GM19328 (cell line): ENCODE measurements around the gene CRYBA4.

Source experiments
- ATAC-seq: cut with Tn5 transposase; IDR thresholded peaks from one replicate; pipeline ENCODE4 v1.9.1; 2021; ENCODE audit warnings: mild to moderate bottlenecking, moderate library complexity; ENCODE audit not compliant: unreplicated experiment

CRYBA4 gene

DNA sequence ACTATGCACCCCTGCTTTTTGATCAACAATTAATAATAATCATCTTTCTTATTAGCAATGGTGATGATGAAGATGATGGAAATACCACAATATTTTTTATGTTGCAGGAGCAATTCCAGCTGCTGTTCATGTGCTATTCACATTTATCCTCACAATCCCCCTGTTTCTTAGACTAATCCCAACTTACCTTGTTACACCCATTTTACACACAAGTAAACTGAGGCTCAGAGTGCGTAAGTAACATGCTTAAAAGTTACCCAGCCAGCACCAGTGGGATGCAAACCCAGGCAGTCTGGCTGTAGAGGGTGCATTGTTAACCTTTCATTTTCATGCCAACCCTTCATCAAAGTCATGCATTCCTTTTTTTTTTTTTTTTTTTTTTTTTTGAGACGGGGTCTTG lies 1.6 kb upstream of the CRYBA4 start:
- no peak for ATAC-seq

DNA sequence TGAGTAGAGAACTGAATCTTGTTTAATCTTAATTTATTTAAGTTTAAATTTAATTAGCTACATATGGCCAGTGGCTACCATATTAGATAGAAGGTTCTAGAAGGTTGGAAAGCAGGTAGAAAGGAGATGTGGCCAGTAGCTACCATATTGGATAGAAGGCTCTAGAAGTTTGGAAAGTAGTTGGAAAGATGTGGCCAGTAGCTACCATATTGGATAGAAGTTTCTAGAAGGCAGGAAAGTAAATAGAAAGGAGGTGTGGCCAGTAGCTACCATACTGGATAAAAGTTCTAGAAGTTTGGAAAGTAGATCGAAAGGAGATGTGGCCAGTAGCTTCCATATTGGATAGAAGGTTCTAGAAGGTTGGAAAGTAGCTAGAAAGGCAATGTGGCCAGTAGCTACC lies 2.2 kb downstream of the CRYBA4 start:
- no peak for ATAC-seq

DNA sequence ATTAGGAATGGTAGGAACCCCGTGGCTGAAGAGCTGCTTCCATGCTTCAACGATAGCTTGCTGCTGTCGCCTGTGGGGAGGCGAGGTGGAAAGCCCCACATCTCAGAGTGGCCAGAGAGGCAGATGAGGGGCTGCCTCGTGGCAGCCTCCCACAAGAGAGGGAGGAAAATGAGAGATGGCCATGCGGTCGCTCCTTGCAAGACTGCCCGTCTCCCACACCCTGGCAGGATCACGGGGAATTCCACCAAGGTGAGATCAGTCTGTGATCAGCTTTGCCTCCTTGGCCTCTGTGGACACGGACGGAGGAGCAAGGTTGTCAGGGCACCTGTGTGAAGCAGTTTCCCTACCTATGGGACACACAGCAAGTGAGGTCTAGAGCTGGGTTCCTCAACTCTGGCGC lies 3.0 kb downstream of the CRYBA4 start:
- ATAC-seq: no peak

DNA sequence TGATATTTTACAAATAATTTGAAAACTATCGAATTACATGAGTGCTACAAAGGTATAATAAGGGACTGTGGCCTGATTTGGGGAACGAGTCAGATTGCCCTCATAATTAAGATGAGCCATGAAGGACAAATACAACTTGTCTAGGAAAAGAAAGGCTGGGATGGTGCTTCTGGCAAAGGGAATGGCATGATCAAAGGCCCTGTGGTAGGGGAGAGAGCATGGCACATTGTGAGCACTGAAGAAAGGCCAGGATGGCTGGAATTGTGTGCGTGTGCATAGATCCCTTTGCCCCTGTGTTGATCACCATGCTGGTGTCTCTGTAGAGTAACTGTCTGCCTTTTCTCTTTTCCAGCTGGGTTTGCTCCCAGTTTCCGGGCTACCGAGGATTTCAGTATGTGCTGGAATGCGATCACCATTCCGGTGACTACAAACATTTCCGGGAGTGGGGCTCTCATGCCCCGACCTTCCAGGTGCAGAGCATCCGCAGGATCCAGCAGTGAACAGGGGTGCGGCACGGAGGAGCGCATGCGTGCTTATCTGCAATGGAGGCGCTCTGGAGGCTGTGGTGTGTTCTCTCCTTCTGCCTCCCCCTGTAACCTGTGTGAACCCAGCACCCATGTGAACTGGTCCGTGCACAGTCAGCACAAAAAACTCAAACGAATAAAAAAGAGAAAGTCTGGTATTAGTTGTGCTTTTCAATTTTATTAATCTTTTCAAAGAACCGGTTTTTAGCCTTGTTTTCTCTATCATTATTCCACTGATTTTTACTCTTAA lies 8.4 kb downstream of the CRYBA4 start:
- no peak for ATAC-seq

DNA sequence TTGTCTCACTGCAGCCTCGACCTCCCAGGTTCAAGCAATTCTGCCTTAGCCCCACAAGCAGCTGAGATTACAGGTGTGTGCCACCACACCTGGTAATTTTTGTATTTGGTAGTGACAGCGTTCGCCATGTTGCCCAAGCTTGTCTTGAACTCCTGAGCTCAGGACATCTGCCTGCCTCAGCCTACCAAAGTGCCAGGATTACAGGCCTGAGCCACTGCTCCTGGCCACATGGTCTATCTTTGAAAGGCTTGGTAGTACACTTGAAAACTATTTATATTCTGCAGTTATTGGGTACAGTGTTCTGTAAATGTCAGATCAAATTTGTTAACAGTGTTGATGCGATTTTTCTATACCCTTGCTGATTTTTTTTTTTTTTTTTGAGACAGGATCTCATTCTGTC lies 9.5 kb downstream of the CRYBA4 start:
- no peak for ATAC-seq

DNA sequence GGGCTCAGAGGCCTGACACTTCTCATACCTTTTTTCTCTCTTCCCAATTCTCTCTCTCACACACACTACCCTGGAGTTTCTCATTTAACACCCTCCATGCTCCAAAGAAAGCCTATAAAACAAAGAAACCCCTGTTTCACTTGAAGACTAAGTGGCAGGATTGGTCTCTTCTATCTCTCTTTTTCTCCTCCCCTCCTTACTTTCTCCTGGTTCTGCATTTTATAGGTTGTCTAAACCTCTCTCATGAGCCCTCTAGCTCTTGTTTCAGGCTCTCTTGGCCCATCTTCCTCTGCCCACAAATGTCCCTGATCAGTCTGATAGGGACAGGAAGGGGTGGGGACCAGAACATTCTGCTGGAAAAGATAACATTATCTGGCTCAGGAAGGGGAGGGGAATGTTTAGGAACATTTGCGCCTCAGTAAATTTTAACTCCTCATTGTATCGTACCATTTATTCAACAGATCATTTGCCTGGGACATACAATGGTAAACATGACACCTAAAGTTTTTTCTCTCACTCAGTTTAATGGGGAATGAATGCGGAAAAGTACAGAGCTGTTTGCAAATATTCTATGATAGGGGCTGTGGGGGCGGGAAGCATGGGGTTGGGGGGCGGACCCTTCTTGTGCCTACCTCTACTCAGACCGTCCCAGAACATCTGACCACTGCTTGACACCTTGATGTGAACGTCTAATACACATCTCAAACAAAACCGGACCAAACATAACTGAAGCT lies 10.8 kb downstream of the CRYBA4 start:
- no peak for ATAC-seq

DNA sequence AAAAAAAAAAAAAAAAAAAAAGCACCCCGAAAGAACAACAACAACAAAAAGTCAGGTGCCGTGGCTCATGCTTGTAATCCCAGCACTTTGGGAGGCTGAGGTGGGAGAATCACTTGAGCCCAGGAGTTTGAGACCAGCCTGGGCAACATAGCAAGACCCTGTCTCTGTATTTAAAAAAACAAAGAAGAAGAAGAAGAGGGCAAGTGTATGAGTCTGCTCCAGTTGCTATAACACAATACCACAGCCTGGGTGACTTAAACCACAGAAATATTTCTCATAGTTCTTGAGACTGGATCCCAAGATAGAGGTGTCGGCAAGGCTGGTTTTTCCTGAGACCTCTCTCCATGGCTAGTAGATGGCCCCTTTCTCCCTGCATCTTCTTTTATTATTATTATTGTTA lies 12.4 kb downstream of the CRYBA4 start:
- no peak for ATAC-seq

DNA sequence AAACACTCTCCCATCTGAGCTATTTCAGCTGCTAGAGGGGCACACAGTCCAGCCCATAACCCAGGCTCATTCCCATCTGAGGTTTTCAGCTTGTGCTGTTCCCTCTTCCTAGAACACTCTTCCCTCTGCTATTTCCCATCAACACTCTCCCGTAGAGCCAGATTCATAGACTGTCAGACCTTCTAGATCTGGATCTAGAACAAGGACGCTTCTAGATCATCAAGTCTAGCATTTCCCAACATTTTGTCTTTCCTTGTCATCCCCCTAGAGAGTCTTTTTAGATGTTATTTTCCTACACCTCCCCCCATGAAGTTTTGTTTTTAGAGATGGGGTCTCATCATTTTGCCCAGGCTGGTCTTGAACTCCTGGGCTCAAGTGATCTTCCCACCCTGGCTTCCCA lies 13.4 kb downstream of the CRYBA4 start:
- no peak for ATAC-seq

DNA sequence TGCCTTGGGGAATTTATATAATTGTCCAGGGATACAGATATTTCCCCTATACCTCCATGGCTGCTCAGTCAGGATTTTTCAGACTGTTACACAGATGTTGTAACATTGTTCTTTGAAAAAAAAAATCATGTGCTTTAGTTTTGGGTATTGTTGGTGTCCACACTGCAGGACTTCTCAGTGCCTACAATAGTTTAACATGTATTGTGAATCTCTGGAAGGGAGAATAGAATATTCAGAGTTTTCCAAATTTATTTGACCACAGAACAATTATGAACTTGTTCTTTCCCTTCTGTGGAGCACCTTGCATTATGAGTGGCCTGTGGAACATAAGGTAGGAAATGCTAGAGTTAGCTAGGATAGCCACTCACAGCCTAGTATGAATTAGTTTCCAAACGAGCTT lies 14.5 kb downstream of the CRYBA4 start:
- no peak for ATAC-seq

DNA sequence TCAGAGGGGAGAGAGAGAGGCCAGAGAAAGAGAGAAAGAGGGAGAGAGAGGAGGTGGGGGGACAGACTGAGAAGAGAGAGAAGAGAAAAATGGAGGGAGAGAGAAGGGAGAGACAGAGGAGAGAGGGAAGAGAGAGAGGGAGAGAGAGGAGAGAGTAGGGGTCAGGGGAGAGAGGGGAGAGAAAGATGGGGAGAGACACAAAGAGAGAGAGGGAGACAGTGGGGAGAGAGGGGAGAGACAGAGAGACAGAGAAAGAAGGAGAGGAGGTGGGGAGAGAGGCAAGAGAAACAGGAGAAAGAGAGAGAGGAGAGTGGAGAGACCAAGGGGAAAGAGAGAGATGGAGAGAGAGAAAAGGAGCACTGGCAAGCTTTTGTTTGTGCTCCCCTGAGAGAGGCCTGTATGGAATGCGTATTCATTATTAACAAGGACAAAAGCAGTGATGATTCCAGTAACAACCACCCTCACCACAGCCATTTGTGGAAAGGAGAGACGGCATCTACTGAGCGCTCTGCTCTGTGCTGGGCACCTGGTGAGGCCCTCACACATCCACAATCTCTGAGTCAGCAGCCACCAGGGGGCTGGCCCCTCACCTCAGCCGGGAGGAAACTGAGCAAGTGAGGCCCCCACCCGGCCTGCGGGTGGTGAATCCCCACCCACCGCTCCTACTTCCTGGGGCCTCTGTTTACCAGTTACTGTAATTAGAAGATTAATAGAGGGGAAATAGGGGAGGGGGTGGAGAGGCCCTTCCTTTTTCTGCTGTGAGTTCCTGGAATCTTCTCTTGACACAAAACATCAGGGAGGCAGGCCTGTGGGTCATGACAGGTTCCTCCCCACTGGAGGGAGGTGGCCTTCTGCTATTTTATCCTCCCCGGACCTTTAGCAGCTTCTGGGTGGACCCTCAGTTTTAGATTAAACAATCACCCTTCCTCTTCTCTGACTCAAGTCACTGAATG lies 21.0 kb downstream of the CRYBA4 start:
- ATAC-seq: no peak

DNA sequence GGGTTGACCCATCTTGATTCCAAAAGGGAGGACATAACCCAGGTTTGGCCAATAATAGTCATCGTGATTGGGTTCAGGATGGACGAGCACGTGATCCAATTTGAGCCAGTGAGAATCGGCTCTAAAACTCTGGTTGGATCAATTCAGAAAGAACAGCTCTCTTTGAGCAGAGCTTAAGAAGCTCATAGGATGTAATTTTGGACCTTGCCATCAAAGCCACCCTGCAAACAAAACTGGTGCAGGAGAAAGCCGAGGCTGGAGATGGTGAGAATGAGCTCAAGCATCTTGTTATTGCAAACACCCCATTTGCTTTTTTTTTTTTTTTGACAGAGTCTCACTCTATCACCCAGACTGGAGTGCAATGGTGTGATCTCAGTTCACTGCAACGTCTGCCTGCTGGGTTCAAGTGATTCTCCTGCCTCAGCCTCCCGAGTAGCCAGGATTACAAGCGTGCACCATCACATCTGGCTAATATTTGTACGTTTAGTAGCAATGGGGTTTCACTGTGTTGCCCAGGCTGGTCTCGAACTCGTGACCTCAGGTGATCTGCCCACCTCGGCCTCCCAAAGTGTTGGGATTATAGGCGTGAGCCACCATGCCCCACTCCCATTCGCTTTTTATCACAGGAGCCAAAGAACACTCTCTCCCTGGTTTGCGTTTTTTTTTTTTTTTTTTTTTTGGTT lies 21.8 kb downstream of the CRYBA4 start:
- ATAC-seq: no peak

DNA sequence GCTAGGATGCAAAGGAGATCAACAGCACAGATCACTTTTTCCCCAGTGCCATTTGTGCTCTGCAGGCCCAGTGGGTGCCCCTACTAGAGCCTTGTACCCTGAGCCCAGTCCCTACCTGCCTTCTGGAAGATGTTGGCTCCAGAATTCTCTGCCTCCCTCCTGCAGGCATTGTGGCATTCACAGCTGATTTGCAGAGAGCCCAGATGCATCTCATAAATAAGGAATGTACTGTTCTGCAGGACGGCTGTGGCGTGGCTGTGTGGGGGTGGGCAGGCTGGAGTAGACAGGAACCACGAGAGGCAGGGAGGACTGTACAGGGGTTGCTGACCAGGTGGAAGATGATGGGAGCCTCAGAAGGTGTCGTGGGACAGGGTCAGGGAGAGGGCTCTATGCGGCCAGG lies 24.4 kb downstream of the CRYBA4 start:
- ATAC-seq: no peak

DNA sequence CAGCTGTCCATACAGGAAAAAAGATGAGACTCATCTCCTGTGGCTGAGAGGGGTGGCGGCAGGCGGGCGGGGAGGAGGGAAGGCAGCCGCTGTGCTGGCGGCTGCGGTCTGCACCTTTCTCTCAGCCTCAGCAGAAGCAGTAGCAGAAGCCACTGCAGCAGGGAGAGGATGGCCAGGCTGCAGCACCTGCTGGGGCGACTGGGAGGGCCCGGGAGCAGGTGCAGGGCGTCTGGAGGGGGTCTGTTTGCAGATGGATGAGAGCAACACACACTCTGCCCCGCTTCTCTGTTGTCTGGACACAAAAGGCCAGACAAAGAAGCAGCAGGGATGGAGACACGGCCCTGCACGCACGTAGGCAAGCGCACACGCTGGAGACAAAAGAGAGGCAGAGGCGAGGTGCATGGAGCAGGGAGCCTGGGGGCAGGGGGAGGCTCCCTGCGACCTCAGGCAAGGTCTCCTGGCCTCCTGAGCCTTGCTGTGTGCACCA lies 26.3 kb downstream of the CRYBA4 start:
- ATAC-seq: no peak

DNA sequence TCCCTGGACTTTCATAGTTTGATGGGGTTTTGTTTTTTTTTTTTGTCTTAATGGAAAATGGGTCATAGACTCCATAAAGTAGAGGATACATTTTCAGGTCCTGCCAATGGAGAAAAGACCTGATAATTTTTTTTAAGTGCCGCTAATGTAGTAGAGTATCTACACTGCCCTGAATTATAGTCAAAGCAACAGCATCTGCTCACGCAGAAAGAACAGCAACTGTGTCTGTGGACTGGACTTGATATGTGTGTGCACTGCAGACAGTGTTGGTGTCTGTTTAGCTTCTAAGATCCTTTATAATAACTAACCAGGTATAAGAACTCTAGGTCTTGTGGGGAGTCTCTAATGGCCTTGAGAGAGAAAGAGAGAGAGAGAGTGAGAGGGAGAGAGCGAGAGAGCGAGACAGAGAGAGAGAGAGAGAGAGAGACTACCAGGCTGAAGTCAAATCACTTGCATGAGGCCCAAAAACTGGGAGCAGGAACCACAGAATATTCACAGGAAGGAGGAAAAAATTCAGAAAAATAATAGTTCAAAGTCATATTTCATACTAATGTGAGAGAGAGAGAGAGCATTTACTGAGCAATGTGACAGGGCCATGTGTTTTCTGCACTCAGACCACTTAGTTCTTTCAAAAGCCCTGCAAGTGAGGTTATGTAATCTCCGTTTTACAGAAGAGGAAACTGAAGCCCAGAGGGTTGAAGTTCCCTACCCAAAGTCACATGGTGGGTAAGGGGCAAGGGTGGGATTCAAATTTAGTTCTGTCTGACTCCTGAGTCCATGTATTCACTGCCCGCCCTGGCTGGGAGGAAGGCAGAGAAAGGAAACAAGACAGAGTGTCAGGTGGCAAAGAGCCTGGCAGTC lies 27.0 kb downstream of the CRYBA4 start:
- no peak for ATAC-seq

DNA sequence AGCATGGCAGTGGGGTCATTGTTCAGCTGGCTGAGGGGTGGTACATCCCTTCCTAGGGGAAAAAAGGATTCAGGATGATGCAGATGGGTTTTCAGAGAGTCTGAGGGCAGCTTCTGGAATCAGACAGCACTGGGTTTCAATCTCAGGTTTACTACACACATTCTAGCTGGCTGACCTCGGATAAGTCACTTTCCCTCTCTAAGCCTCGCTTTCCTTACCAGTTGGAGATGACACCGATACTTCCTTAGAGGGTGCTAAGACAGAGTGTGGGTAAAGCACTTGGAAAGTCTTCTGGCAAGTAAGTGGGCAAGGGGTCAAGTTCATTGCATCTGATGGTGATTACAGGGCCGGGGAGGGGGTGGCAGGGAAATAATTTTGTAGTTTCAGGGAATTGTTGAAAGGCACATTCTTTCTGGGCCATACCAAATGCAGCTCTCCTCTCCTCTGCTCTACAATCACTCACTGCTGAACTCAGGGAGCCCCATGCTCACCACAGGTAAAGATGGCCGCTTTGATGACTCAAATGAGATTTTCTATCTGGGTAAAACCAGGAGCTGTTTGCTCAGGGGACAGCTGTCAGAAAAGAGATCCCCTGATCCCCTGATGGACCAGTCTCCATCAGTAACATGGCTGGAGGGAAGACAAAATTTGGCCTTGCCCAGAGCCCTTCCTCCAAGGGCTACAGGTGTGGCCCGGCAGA lies 29.1 kb downstream of the CRYBA4 start:
- no peak for ATAC-seq

DNA sequence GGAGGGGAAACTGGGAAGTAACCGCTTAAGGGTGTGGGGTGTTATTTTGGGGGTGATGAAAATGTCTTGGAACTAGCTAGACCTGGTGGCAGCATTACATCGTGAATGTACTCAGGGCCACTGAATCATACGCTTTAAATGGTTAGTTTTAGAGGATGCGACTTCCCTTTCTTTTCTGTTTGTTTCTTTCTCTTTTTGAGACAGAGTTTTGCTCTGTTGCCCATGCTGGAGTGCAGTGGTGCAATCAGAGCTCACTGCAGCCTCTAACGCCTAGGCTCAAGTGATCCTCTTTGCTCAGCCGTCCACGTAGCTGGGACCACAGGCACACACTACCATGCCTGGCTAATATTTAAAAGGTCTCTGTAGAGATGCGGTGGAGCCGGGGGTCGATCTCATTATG lies 30.1 kb downstream of the CRYBA4 start:
- ATAC-seq: no peak

DNA sequence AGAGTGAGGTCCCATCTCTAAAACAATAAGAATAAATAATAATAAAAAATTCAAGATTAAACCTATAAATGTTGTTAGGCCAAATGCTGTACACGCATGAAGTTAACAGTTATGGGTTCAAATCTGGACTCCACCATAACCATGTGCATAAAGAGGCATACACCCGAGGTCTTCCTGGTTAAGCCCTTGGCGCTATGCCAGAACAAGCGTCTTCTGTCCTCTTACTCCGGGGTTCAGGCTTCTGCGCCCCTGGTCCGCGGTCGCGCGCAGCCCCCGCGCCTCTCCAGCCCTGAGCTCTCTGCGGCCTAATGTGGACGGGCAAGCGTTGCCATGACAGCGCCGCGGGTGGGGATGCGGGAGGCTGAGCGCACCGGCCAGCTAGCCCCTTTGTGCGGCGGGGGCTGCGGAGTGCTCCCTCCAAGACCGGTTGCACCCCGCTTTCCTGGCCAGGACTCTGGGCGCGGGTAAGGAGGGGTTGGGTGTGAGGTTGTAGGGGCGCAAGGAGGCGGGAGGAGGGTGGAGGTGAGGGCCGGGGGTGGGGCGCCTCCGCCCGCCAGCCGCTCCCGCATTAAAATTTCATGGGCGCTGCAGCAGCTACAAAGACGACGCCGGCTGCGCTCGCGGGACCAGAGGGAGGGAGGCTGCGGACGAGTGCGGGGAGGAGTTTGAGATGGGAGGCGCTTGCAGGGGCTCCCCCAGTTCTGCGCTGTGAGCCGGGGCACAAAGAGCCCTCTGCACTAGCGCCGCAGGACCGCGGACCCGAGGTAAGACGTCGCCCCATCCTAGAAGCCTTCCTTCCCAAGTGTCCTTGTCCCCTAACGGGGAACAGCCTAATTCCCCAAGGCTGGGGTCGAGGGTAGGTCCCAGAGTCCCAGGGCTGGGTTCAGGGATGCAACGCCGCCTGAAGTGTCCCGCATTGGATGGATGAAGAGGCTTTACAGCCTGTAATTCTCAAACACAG lies 35.4 kb downstream of the CRYBA4 start, which contains the start of gene MIAT:
TSS of gene MIAT (plus strand) at position 698 of the 961 bp plus-strand sequence.
- ATAC-seq: no peak

DNA sequence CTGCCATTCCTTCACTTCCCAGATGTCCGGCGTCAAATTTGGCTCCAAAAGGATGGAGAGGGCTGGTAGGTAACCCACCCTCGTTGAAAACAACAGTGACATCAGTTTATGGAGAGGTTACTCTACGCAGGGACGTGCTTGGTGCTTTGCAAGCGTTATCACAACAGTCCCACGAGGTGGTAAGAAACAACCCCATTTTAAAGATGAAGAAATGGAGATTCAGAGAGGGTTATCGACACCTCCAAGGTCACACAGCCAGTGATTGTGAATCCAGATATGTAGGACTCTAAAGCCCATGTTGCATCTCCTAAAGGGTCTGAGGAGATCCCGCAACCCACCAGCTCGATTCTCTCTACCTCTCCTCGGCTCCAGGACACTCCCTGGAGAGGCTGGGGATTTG lies 36.4 kb downstream of the CRYBA4 start:
- no peak for ATAC-seq
